Measurements from ENCODE around the gene VWC2L.

DNA sequence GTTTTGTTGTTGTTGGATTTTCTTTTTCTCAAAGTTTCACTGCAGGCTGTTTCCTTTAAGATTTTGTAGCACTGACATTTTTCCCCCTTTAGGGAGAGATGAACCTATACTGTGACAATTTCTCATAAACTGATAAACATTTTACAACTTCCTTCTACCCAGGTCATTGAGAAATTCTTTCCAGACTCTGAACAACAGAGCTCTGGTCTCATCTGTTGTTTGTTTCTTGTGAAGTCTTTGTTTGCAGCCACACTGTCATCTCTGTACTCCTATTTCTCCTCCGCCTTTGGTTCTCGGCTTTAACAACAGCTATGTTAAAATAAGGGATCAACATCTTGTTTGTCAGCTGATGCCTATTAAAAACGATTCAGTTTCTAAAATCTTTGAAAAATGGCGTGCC is 167.6 kb downstream of the VWC2L start:
- TF ChIP-seq, protein P1, sequence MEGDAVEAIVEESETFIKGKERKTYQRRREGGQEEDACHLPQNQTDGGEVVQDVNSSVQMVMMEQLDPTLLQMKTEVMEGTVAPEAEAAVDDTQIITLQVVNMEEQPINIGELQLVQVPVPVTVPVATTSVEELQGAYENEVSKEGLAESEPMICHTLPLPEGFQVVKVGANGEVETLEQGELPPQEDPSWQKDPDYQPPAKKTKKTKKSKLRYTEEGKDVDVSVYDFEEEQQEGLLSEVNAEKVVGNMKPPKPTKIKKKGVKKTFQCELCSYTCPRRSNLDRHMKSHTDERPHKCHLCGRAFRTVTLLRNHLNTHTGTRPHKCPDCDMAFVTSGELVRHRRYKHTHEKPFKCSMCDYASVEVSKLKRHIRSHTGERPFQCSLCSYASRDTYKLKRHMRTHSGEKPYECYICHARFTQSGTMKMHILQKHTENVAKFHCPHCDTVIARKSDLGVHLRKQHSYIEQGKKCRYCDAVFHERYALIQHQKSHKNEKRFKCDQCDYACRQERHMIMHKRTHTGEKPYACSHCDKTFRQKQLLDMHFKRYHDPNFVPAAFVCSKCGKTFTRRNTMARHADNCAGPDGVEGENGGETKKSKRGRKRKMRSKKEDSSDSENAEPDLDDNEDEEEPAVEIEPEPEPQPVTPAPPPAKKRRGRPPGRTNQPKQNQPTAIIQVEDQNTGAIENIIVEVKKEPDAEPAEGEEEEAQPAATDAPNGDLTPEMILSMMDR (IDR thresholded peaks at IDR 0.05; ENCODE audit: insufficient read depth, low read length) = no peak
- TF ChIP-seq POLR2AphosphoS5 (IDR thresholded peaks at IDR 0.05; ENCODE audit: low read depth) (no peak), GABPA (IDR thresholded peaks at IDR 0.05; ENCODE audit: low read depth) (no peak), SPI1 (IDR thresholded peaks at IDR 0.05; ENCODE audit: borderline replicate concordance, low read depth) (no peak)

All from HL-60 (cell line).